ENCODE measurements around the gene ANXA8. TPM values are rescaled to one million over a fixed set of nuclear protein-coding genes. Genes with fewer than 3 reads are reported as not detected.

The ANXA8 gene
- total RNA-seq, 1 experiment from 2014 or later, result not detected

DNA sequence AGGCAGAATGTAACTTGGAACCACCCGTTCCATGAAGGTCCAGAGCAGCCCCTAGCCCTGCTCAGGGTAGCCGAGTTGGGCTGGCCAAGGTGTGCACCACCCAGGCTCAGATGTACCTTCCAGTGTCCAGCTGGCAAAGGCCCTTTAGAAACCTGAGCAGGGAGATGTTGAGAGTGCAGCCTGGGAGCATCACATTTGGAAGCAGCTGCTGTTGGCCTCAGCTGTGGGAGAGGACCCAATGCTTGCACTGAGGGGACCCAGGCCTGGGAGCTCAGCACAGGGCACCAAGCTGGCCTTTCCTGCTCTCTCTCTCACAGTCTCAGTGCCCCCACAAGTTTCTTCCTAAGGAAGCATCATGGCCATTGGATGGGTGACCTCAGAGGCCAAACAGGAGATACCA is 33.5 kb downstream of the ANXA8 start:
- H3K4me1 ChIP-seq (ENCODE audit: insufficient read depth, low read length, poor library complexity, severe bottlenecking), result no peaks in the 10 kb centered on the region
- TF ChIP-seq EZH2 (IDR thresholded peaks at IDR 0.05; ENCODE audit: borderline replicate concordance, low read depth, low read length, poor library complexity, severe bottlenecking), result no peak
- TF ChIP-seq, protein P1, sequence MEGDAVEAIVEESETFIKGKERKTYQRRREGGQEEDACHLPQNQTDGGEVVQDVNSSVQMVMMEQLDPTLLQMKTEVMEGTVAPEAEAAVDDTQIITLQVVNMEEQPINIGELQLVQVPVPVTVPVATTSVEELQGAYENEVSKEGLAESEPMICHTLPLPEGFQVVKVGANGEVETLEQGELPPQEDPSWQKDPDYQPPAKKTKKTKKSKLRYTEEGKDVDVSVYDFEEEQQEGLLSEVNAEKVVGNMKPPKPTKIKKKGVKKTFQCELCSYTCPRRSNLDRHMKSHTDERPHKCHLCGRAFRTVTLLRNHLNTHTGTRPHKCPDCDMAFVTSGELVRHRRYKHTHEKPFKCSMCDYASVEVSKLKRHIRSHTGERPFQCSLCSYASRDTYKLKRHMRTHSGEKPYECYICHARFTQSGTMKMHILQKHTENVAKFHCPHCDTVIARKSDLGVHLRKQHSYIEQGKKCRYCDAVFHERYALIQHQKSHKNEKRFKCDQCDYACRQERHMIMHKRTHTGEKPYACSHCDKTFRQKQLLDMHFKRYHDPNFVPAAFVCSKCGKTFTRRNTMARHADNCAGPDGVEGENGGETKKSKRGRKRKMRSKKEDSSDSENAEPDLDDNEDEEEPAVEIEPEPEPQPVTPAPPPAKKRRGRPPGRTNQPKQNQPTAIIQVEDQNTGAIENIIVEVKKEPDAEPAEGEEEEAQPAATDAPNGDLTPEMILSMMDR (conservative IDR thresholded peaks at IDR 0.05; ENCODE audit: low read depth, low read length), result no peak
- H3K27me3 ChIP-seq (replicated peaks; ENCODE audit: insufficient read depth, low read depth, low read length, poor library complexity), result no peaks in the 10 kb centered on the region
- intact Hi-C loops (cut with micrococcal nuclease; ENCODE audit: unreplicated experiment), result no loop called here
- H3K4me3 ChIP-seq (ENCODE audit: low read depth, low read length, poor library complexity, severe bottlenecking), result no peak overlapping the region
- no peak overlapping the region for H3K27ac ChIP-seq (ENCODE audit: low read depth, low read length, poor library complexity, severe bottlenecking)
- BruUV-seq (replicated peaks), result no TSS peak
- H3K9me3 ChIP-seq (ENCODE audit: low read depth, low read length, poor library complexity, severe bottlenecking), result peaks cover 6% of the 10 kb centered on the region
- DNase-seq (ENCODE audit: low spot score), result no peak
- POLR2A ChIA-PET (ENCODE audit: low non-redundant PET), result no interaction called here
- H3K36me3 ChIP-seq (ENCODE audit: insufficient read depth, low read length, poor library complexity, severe bottlenecking), result no peaks in the 10 kb centered on the region
- CTCF ChIA-PET, result no interaction called here

DNA sequence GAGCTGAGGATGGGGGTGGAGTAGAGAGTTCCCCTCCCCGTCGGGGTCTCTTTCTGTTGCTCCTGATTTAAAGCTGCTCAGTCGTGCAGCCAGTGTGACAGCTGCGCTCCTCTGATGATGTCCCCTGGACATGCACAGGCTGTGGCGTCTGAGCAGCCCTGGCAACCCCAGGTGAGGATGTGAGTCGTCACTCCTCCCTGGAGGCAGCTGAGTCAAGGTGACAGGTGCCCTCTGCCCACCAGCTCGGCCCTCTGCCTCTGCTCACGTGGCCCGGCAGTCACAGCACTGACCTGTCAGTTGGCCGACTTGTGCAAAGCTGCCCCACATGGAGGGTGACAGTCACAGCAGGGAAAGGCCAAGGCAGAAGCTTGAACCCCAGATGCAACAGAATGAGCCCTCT is 33.9 kb downstream of the ANXA8 start:
- H3K9me3 ChIP-seq (ENCODE audit: low read depth, low read length, poor library complexity, severe bottlenecking), result peaks cover 6% of the 10 kb centered on the region
- H3K4me3 ChIP-seq (ENCODE audit: low read depth, low read length, poor library complexity, severe bottlenecking), result no peak overlapping the region
- H3K27ac ChIP-seq (ENCODE audit: low read depth, low read length, poor library complexity, severe bottlenecking), result no peak overlapping the region
- H3K27me3 ChIP-seq (replicated peaks; ENCODE audit: insufficient read depth, low read depth, low read length, poor library complexity), result no peaks in the 10 kb centered on the region
- TF ChIP-seq EZH2 (IDR thresholded peaks at IDR 0.05; ENCODE audit: borderline replicate concordance, low read depth, low read length, poor library complexity, severe bottlenecking), result no peak
- TF ChIP-seq, protein P1 (conservative IDR thresholded peaks at IDR 0.05; ENCODE audit: low read depth, low read length), result no peak
- no TSS peak for BruUV-seq (replicated peaks)
- intact Hi-C loops (cut with micrococcal nuclease; ENCODE audit: unreplicated experiment), result no loop called here
- ChIA-PET CTCF (no interaction called here), POLR2A (ENCODE audit: low non-redundant PET) (no interaction called here)
- DNase-seq (ENCODE audit: low spot score), result no peak
- no peaks in the 10 kb centered on the region for H3K4me1 ChIP-seq (ENCODE audit: insufficient read depth, low read length, poor library complexity, severe bottlenecking)
- H3K36me3 ChIP-seq (ENCODE audit: insufficient read depth, low read length, poor library complexity, severe bottlenecking), result no peaks in the 10 kb centered on the region

DNA sequence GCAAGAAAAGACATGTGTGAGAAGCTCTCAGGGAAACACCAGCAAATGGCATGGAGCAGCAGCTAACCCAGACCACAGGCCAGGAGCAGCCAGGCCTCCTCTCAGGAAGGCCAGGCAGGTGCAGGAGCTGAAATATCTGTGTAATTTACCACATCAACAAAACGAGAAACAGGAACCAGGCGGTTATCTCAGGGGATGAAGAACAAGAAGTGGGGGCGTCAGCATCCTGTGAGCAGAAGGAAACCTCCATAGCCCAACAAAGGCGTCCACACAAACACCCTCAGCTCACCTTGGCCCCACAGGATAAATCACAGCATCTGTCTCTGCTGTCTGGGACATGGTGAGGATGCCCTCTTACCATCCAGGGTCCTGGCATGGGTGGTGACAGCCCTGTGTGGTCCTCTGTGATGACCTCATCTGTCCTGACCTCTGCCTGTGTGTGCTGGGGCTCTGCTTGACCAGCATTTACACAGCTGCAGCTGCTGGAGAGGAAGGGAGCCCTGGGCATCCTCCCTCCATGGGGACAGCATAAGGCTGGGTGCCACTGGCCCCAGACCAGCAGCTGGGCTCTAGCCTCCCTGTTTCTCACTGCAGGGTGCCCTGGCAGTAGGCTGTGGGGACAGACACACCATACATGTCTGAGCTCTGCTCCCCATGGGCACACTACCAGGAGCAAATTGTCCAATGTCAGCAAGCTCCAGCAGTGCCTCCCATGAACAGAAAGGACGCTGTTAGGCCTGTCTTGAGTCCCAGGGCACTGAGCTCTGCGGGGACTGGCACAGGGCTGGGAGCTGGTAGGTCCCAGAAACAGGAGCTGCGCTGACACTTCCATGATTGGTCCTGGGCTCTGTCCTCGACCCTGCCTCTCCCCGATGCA is 34.6 kb downstream of the ANXA8 start:
- BruUV-seq (replicated peaks), result no TSS peak
- TF ChIP-seq, protein P1 (conservative IDR thresholded peaks at IDR 0.05; ENCODE audit: low read depth, low read length), result no peak
- no peak for TF ChIP-seq EZH2 (IDR thresholded peaks at IDR 0.05; ENCODE audit: borderline replicate concordance, low read depth, low read length, poor library complexity, severe bottlenecking)
- POLR2A ChIA-PET (ENCODE audit: low non-redundant PET), result no interaction called here
- Histone ChIP-seq H3K27me3 (replicated peaks; ENCODE audit: insufficient read depth, low read depth, low read length, poor library complexity) (no peaks in the 10 kb centered on the region), H3K4me3 (ENCODE audit: low read depth, low read length, poor library complexity, severe bottlenecking) (no peak overlapping the region), H3K36me3 (ENCODE audit: insufficient read depth, low read length, poor library complexity, severe bottlenecking) (no peaks in the 10 kb centered on the region), H3K4me1 (ENCODE audit: insufficient read depth, low read length, poor library complexity, severe bottlenecking) (no peaks in the 10 kb centered on the region), H3K9me3 (ENCODE audit: low read depth, low read length, poor library complexity, severe bottlenecking) (peaks cover 6% of the 10 kb centered on the region), H3K27ac (ENCODE audit: low read depth, low read length, poor library complexity, severe bottlenecking) (no peak overlapping the region)
- CTCF ChIA-PET, result no interaction called here
- DNase-seq (ENCODE audit: low spot score), result no peak
- intact Hi-C loops (cut with micrococcal nuclease; ENCODE audit: unreplicated experiment), result no loop called here
